HG02840 (cell line): ENCODE measurements around the gene SH3RF3.

Experiments used
- ATAC-seq: cut with Tn5 transposase; IDR thresholded peaks from one replicate; pipeline ENCODE4 v1.9.1; 2021; ENCODE audit warnings: mild to moderate bottlenecking, moderate library complexity, moderate number of reproducible peaks; ENCODE audit not compliant: unreplicated experiment, low FRiP score

The SH3RF3 gene

DNA sequence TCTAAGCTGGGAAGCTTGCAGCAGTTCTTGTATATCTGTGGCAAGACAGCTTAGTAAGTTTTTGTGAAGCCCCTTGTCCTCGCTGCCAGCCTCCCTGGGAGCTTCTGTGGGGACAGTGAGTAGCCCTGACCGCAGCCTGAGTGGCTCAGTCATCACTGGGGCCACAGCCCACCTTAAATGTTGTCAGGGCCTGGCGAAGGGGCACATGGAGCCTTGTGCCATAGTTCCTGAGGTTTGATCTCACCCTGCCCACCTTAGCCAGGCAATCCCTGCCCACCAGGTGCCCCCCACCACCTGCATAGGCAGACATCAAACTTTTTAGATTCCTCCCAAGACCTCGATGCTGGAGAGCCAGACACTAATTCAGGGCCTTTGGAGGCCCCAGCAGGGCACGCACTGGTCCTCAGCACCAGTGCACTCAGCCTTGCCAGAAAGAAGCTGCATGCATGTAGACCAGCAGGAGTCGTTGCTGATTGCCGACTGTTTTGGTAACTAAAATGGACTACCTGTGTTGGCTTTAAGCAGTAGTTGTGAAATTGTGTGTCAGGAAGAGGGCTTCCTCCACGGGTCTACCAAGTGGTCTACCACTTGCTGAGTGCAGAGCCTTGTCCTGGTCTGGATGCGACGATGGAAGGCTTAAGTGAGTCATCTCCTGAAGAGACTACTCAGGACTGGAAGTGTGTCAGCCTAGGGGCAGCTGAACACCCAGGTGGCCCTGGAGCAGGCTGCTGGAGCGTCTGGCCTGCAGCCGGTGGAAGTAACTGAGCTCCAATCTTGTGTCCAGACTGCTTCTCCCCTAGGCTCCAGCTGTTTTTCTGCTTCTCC lies 251.7 kb downstream of the SH3RF3 start:
- no peak for ATAC-seq

DNA sequence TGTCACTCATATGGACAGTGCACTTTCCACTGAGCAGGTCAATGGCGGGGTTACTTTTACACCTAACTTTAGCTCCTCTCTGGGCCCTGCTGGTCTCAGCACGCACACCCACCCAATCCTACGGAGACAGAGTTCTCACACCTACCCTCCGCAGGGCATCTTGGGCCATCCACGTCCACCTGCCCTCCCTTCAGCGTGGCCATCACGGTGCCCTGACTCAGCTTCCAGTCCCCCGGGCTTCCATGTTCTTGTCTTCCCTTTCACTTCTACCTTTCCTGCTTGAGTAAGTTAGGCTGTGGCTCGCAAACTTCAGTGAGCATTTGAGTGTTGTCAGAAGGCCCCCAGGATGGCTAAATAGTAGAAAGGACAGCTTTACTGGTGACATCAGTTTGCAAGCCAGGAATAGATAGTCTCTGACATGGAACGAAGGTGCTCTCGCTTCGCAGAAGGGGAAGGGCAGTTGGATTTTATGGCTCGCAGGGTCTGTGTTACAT lies 252.4 kb downstream of the SH3RF3 start:
- ATAC-seq, result no peak

DNA sequence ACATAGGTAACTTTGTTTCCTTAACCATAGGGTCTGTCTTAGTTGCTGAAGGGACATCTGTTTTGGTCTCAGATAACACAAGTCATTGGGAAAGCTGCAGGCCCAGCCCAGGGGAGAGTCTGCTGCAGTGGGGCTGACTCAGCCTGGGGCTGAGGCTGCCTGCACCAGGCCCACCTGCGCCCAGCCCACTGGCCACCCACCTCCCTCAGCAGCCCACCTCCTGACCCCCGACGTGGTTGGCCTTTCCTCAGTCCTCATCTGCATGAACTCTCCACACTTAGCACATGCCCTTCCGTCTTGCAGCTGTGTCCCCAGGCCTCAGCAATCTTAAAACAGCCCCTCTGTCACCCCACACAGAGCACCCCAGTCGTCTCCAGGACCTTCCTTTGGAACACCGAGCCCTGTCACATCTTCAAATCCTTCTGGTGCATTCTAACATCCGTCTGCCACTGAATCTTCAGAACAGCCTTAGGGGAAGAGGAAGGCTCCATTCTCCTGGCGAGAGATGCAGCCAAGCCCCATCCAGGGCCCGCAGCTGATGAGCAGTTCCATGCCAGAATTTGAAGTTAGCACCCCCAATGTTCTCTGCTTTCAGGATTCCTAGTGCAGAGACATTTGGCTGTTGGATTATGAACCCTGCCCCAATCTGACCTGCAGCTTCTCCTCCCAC lies 253.4 kb downstream of the SH3RF3 start:
- no peak for ATAC-seq

DNA sequence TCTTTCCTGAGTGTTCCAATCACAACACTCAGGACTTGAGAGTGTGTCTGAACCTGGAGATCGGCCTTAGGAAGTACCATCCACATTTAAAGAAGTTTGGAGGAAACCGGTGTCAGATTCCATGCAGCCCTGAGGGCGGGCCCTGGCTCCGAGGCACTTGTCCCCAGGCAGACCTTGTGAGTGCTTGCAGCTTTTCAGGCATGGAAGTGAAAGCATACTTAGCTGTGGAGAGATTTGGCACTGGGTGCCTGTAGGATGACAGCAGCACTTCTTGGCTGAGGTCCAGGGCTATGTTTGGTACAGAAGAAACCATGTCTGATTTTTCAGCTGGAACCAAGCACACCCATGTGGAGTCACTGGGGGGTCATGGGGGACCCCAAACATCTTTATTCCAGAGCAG lies 253.9 kb downstream of the SH3RF3 start:
- no peak for ATAC-seq

DNA sequence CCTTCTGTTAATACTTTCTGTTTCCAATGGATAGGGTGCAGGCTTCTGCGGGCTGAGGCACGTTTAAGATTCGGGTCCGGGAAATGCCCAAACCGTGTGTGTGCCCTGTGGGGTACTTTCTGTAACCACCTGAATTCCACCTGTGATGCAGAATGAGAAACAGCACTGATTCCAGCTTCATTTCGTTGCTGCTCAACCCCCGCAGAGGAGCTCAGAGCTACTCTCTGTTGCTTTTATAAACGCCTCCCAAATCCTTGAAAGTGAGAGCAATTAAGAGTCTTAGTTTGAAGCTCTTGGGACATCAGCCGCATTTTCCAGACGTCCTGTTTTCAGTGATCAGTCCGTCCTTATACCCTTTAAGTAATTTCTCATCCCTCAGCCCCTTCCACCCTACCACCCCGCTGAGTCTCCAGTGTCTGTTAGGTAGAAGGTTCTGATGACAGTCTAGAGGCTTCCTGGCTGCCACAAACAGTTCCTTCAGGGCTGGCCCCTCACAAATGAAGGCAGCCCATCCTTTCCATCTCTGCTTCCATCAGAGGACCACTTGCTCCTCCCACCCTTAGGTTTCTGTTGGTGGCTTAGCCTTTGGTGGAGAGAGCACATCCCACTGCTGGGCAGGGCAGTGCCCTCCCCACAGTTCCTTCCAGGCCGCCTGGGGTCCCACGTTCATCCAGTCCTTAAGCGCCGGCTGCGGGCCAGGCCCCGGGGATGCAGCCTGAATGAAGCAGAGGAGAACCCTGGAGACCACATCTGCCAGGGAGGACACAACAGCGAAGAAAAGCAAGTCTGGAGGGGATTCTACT lies 254.7 kb downstream of the SH3RF3 start:
- ATAC-seq, result no peak

DNA sequence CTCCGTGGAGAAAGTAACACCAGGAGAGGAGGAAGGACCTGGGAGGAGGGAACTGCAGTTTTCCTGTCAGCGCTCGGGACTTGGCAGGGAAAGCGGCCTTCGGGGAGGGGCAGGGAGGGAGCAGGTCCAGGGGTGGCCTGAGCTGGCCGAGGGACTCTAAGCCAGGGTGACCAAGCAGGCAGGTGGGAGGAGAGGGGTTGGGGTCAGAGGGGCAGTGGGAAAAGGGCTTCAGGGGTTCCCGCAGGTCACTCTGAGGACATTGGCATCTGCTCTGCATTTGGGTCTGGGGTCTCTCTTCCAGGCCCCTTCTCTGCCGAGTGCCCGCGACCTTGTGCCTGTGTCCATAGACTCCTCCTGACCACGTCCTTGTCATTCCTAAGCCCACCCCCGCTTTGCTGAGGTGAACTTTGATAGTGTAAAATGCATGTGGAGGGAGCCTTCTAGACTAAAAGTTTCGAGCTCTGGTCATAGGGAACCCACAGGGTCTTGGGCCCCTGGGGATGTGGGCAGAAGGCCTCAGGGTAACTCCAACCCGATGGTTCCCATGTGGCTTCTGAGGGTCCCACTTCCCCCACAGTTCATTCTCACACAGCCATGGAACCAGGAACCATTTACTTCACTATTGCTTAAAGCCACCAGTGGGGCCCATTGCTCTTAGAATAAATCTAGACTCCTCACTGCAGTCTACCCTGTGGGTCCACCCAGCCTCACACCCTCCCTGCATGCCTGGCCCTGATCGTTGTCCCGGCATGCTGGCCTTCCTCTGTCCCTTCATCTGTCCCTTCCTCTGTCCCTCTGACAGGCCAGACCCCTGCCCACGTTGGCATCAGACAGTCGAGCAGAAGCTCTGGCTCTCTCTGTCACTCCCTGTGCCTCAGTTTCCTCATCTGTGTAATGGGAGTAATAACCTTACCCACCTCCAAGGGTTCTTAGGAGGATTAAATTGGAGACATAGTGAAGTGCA lies 255.6 kb downstream of the SH3RF3 start:
- ATAC-seq, result no peak

DNA sequence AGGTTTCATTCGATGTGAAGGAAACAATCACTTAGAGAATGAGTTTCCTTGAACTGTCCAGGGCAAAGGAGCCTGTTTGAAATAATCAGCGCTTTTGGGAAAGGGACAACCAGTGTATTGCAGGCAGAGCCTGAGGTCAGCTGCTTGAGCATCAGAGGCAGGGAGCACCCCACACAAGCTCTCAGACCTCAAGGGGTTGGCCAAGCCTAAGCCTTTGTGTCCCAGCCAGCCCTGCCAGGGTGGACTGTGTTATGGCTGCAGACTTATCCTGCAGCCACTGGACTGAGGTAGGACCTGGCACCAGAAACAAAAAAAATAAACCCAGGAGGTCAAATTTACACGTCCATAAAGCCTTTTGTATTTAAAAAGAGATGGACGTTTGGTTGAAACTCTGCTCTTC lies 256.5 kb downstream of the SH3RF3 start:
- ATAC-seq, result no peak

DNA sequence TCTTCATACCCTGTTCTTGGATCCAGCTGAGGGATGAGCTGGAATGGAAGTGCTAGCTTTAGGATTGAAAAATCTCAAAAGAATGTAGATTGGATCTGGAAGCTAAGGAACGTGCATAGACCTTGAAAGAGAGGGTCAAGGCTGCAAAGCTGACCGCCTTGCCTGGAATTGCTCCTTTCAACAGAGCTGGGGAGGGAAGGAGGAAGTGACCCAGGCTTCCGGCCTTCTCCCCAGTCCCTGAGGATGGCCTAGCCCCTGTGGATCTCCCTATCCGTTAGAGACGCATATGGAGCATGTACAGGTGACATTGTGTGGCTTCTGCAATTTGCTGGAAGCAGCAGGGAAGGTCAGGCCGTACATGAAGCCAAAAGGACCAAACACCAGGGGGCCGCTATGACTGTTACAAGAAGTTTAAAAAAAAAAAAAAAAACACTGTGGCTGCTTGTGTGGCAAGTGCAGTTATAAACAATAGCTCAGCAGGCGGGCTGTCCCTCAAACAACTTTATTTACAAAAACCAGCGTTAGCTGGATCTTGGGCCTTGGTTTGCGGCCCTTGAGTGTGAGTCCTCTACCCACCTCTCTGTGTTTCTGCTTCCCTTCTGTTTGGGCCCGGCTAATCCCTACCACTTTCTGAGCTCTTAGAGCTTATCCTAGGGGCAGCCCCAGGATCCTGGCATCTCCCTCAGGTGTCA lies 257.1 kb downstream of the SH3RF3 start:
- no peak for ATAC-seq

DNA sequence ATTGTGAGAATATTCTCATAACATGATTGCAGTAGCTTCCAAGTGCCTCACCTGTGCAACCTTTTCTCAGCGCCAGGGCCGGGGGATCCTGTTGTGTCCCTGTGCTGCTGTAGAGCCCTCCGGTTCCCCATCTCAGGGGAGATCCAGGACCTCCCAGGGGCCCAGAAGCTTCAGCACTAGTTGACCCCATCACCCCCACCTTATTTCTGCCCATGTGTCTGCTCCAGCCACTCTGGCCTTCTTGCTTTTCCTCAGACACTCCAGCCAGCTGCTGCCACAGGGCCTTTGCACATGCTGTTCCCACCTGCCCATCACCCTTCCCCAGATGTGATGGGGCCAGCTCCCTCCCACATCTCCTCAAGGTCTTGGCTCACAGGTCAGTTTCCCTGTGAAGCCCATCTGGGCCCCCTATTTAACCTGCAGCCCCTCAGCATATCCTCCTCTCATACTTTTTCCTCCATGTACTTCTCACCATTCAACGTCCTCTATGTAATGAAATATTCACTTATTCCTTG lies 258.3 kb downstream of the SH3RF3 start:
- ATAC-seq, result no peak

DNA sequence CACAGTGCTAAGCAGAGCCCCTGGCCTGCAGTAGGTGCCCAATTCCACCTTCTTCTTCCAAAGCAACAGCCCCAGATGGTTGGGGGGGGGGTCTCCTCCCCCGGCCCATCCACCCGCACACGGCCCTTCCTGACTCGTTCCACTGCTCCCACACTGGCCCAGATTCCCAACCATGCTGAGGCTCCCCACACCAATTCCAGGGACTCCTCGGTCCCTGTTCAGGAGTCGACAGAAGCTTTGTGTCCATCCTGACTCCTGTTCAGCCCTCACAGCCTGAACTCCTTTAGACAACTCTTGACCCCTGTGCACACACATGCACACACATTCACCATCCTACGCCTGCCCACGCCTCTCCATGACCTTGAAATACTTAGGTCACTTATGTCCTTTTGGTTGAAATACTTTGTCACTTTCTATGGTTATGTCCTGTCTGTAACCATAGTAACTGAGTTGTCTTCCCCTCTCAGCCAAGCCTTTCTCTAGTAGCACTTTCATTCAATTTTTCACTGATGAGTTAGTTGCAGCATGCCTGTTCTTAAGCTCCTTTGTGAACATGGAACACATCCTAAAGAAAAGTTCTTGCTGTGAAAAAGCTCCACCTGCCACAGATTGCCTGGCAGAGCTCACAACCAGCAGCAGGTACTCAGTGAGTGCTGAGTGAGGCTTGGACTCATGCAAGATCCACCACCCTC lies 258.9 kb downstream of the SH3RF3 start:
- no peak for ATAC-seq

DNA sequence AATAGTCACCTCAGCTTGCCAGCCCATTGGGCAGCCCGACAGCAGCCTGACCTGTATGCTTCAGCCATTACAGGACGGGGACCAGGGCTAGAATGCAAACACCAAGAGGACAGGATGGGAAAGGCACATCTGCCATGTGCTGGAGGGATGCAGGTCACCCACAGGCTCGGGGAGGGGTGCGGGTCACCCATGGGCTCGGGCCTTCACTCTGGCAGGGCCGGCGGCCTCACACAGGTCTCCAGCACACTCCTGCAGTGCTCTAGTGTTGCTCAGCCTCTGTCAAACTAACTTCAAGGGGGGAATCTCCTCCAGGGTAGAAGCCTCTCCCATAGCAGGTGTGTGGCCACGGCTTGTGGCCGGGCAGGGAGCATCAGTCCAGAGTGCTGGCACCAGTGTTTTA lies 262.2 kb downstream of the SH3RF3 start:
- ATAC-seq, result no peak

DNA sequence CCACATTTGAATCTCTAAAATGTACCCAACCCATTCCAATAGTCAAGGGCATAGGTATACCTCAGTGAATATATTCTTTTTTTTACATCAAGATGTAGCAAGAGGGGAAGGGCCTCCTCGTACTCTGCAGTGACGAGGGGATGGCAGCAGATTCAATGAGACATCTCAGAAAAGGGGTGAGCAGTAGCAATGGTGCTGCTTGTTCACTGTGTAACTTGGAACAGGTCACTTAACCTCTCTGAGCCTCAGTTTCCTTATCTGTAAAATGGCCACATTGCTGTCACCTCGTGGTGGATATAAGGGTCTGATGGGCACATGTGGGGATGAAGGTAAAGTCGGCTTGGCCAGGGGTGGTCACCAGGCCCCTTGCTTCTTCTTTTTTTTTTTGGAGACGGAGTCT lies 263.1 kb downstream of the SH3RF3 start:
- no peak for ATAC-seq

DNA sequence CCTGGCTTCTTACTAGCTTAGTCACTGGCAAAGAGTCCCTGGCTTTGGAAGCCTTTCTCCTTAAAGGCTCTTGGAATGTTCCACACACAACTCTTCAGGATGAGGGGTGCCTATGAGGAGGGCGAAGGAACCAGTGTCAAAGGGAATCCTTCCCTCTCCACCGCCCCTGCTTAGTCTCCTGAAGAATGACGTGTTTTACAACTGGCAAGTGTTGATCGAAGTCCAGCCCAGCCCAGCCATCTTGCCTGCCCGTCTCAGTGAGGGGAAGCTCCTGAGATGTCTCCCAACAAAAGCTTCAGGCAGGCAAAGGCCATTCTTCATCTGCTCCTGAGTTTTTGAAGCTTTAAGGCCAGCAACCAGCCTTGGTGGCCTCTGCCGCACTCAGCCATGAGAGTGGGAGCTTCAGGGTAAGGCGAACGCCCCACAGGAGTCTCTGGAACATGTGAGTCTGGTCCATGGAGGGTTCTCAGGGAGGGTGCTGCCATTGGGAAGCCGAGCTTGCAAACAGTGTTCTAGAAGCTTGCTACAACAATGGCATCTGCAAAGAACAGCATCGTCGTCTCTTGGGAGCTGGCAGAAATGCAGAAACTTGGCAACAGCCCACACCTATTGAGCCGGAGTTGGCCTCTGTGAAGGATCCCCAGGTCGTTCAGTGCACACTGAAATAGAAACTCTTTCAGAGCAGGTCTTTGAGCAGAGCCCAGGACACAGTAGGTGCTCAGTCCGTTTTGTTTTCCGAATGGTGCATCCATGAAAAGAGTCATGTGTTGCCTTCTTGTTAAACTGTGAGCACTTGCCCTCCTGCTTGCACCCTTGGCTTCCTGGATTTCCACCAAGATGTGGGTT lies 264.0 kb downstream of the SH3RF3 start:
- ATAC-seq, result no peak

DNA sequence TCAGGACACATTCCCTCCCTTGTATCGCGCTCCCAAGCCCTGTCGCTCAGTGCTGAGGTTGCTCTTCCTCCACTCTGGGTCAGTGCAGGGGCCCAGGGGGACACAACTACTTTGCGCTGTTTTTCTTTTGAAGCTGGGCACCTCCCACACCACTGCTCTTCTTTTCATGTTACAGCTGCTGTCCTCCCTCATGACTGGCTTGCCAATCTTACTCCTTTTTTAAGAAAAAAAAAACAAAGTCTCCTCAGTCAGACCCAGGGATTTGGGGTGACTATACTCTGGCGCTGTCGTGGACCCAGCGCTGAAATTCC lies 264.6 kb downstream of the SH3RF3 start:
- no peak for ATAC-seq

DNA sequence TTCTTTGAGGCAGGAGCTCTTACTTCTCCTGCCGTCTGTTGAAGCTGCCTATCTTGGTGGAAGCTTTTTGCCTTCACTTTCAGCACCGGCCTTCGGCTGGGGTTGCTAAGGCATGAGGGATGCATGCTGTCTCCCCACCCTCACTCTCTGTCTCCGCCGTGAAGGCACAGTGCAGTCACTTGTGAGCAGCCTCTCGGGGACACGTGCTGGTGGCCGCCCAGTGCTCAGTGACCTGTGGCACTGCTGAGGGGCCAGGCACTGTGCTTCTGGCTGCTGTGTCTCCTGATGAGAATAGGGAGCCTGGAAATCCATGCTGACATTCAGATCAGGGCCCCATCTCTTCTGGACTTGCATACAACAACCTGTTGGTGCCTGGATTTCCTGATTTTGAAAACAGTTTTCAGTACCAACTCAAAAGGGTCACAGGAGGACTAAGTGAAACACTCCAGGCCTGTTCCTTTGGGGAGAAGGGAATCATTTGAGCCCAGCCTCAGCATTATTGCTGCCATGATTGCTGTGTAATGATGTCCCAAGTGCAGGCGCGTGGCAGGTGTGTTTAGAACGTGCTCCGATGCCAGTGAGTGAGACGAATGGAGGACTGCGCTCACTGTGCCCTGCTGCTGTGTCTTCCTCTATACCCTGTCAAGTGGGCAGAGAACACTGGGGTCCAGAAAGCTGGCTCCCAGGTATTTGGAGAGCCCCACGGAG lies 266.6 kb downstream of the SH3RF3 start:
- ATAC-seq, result no peak

DNA sequence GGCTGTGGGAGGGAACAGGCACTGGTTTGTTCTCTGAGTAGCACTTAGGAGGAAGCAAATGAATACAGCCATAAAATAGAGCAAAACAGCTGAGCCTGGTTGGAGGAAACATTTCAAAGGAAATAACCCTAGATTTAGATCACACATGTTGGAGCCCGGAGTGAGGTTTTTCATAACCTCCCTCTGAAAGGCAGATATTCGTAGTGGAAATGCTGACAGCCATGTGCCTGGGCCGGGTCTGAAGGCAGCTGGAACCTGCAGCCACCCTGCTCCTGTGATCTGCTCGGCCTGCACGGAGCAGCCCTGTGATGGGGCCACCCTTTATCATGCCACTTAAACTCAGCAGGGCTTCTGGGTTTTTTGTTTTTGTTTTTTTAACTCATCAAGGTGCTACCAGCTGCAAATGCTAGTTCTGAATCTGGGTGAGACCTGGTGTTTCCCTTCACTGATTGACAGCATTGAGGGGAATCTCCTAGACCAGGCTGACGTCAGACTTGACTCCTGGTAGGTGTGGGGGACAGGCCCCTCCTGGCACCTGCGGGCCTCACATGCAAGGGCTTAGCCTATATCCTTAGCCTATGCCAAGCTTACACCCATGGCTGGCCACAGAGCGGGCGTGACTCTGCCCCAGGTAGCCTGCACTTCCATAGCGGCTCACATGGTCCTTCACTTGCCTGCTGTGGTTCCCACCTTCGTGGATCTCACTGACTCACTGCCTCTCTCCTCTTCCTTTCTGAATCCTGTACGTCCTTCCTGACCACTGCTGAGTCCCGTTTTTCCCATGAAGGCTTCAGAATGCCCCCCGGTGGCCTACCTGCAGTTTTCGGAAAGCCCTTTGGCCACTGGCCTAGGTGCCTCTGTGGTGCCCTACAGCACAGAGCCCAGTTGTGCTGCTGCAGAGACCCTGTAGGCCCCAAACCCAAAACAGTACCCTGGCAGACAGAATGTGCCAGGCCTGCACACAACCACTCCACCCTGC lies 267.5 kb downstream of the SH3RF3 start:
- no peak for ATAC-seq
